Left hindlimb (tissue), 1 donor: ENCODE measurements around the gene STX1B.

Source experiments
- DNase-seq: peaks from one replicate; pipeline ENCODE4 v3.0.0-alpha.2; 2018

The STX1B gene

GRCh38 chr16:30992931-30993816, 17.3 kb downstream of the STX1B start:
- DNase-seq: no peak

- no peak for DNase-seq
Measured at GRCh38 chr16:30992276-30992780, 18.1 kb downstream of the STX1B start.

GRCh38 chr16:30991052-30991451, 19.4 kb downstream of the STX1B start:
- no peak for DNase-seq

- DNase-seq: no peak
Measured at GRCh38 chr16:30990105-30990504, 20.3 kb downstream of the STX1B start.

GRCh38 chr16:30989469-30990047, 20.9 kb downstream of the STX1B start:
- no peak for DNase-seq

- DNase-seq: no peak
Measured at GRCh38 chr16:30987581-30988190, 22.8 kb downstream of the STX1B start.

- DNase-seq: no peak
Measured at GRCh38 chr16:30986129-30986991, 24.1 kb downstream of the STX1B start.

- DNase-seq: no peak
Measured at GRCh38 chr16:30985401-30986128, 24.9 kb downstream of the STX1B start.

GRCh38 chr16:30984669-30985400, 25.6 kb downstream of the STX1B start, which contains the start of gene HSD3B7:
TSS of gene HSD3B7 (plus strand) at chr16:30985207. CDS start at chr16:30985659, 452 bp downstream.
- DNase-seq: peak; percentile 91

- no peak for DNase-seq
Measured at GRCh38 chr16:30983898-30984610, 26.4 kb downstream of the STX1B start.

- no peak for DNase-seq
Measured at GRCh38 chr16:30983289-30983889, 27.0 kb downstream of the STX1B start.

GRCh38 chr16:30982548-30983288, 27.7 kb downstream of the STX1B start:
- no peak for DNase-seq

- DNase-seq: no peak
Measured at GRCh38 chr16:30980959-30981358, 29.5 kb downstream of the STX1B start.

GRCh38 chr16:30980434-30980833, 30.0 kb downstream of the STX1B start:
- DNase-seq: no peak

GRCh38 chr16:30980023-30980371, 30.4 kb downstream of the STX1B start:
- no peak for DNase-seq

GRCh38 chr16:30979170-30980022, 31.0 kb downstream of the STX1B start:
- no peak for DNase-seq

GRCh38 chr16:30977502-30977901, 32.9 kb downstream of the STX1B start:
- DNase-seq: no peak

GRCh38 chr16:30976486-30976885, 34.0 kb downstream of the STX1B start:
- DNase-seq: no peak
